ENCODE results near the gene RGR.

- no peak for TF ChIP-seq EZH2 (IDR thresholded peaks at IDR 0.05; ENCODE audit: borderline replicate concordance, low read length)
- TF ChIP-seq CTCF (conservative IDR thresholded peaks at IDR 0.05 in 1 of 2, IDR thresholded peaks at IDR 0.05 in 1 of 2; ENCODE audit: extremely low read depth in 1 of 2, insufficient read depth in 1 of 2, low read depth in 1 of 2, low read length in 2 of 2): no peak
These were observed 38.9 kb upstream of the RGR start for GRCh38 chr10:84205853-84206525.
